AML-193 (cell line): ENCODE measurements around the gene LYG2.
A peak's percentile ranks its signal among the peaks of the same experiment; 100 is the strongest.
"Not testable (repeated sequence)": the region's sequence is repeated elsewhere in the genome, so short reads cannot be mapped to it uniquely, and the experiment has no call there.

Experiments used
- DNase-seq, 2 experiments: peaks; one replicate each; lab custom pipeline; 2025; lab: John Stamatoyannopoulos, UW

LYG2 gene

GRCh38 chr2:99255491-99256318, at the start of gene LYG2:
Gene LYG2 (minus strand): TSS chr2:99255666. CDS start chr2:99254260, 1,406 bp downstream.
- DNase-seq: peak; percentile 16 to 43

GRCh38 chr2:99301097-99301496, 45.6 kb upstream of the LYG2 start, which contains the start of gene LYG1:
Gene LYG1 (minus strand): TSS chr2:99301197. CDS start chr2:99295670, 5,527 bp downstream.
- not testable (repeated sequence) for DNase-seq

GRCh38 chr2:99299580-99299979, 44.1 kb upstream of the LYG2 start:
- DNase-seq: no peak

GRCh38 chr2:99297994-99298393, 42.5 kb upstream of the LYG2 start:
- no peak for DNase-seq

- no peak for DNase-seq
These were observed 30.1 kb upstream of the LYG2 start for GRCh38 chr2:99285526-99285925.

- no peak for DNase-seq
These were observed 24.7 kb upstream of the LYG2 start for GRCh38 chr2:99279969-99280695.

- no peak for DNase-seq
These were observed 23.4 kb upstream of the LYG2 start for GRCh38 chr2:99278793-99279291.

GRCh38 chr2:99278195-99278765, 22.8 kb upstream of the LYG2 start:
- not testable (repeated sequence) for DNase-seq

- no peak for DNase-seq
These were observed 20.4 kb upstream of the LYG2 start for GRCh38 chr2:99275882-99276281.

- no peak for DNase-seq
These were observed 5.8 kb upstream of the LYG2 start for GRCh38 chr2:99261242-99261641.

- DNase-seq: no peak
These were observed 4.7 kb upstream of the LYG2 start for GRCh38 chr2:99260184-99260583.

- DNase-seq: no peak
These were observed 4.0 kb upstream of the LYG2 start for GRCh38 chr2:99259465-99259864.

GRCh38 chr2:99256677-99257076, 1.2 kb upstream of the LYG2 start:
- no peak for DNase-seq

- no peak for DNase-seq
These were observed 5.5 kb downstream of the LYG2 start for GRCh38 chr2:99249951-99250350.

- DNase-seq: no peak
These were observed 13.3 kb downstream of the LYG2 start for GRCh38 chr2:99242151-99242550.

- DNase-seq: no peak
These were observed 15.0 kb downstream of the LYG2 start for GRCh38 chr2:99240431-99240830.

- DNase-seq: no peak
These were observed 16.9 kb downstream of the LYG2 start for GRCh38 chr2:99238599-99238998.

GRCh38 chr2:99233177-99233576, 22.3 kb downstream of the LYG2 start:
- not testable (repeated sequence) for DNase-seq

- no peak for DNase-seq
These were observed 37.5 kb downstream of the LYG2 start for GRCh38 chr2:99217929-99218501.

GRCh38 chr2:99216096-99216495, 39.4 kb downstream of the LYG2 start:
- no peak for DNase-seq

GRCh38 chr2:99205491-99205890, 50.0 kb downstream of the LYG2 start:
- no peak for DNase-seq

- no peak for DNase-seq
These were observed 53.3 kb downstream of the LYG2 start for GRCh38 chr2:99201959-99202678.
